GM18909 (cell line): Measurements from ENCODE around the gene HKDC1.

Source experiments
- ATAC-seq: cut with Tn5 transposase; IDR thresholded peaks from one replicate; pipeline ENCODE4 v1.9.1; 2021; ENCODE audit warnings: mild to moderate bottlenecking; ENCODE audit not compliant: unreplicated experiment, poor library complexity

HKDC1 gene

GRCh38 chr10:69215405-69216171 is 4.5 kb upstream of the HKDC1 start:
- no peak for ATAC-seq

DNA sequence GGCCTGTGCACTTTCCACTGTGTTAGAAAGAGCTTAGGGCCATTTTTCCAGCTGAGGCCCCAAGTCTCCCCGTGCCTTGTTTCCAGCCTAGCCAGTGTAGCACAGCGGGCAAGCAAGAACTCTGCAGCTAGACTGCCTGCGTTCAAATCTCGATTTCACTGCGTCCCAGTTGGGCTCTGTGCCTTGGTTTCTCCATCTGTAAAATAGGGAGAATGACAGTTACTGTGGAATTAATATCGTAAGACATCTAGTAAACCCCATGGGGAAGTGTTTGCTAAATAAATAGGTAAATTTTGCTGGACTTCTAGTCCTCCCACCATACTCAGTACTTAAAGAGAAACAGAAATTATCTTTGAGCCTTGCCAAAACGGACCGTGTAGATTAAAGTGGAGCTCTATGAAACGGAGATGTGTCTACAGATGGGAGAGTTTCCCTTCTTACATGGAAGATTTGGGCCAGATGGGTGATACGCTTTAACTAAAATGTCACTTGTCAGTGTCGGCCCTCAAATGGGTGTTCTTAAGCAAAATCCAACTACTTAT is 3.5 kb upstream of the HKDC1 start:
- no peak for ATAC-seq

GRCh38 chr10:69217119-69217754 is 2.9 kb upstream of the HKDC1 start:
- no peak for ATAC-seq

- ATAC-seq: no peak
Measured at GRCh38 chr10:69218831-69219230, 1.3 kb upstream of the HKDC1 start.

DNA sequence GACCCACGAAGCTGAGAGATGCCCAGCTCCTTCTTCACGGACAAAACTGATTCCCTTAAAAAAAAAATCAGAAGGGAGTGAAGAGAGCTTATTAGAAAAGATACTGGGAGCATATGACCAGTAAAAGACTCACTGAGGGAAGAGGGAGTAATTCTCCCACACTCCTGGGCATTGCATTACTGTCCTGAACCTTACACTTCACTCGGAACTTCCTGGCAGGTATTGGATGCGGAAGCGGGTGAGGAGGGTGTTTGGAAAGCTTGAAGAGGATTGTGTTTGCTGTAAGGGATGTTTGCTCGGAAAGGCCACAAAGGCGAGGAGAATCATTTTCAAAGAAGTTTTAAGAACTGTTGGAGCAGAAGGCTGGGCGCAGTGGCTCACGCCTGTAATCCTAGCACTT is 375 bp downstream of the HKDC1 start:
- no peak for ATAC-seq

DNA sequence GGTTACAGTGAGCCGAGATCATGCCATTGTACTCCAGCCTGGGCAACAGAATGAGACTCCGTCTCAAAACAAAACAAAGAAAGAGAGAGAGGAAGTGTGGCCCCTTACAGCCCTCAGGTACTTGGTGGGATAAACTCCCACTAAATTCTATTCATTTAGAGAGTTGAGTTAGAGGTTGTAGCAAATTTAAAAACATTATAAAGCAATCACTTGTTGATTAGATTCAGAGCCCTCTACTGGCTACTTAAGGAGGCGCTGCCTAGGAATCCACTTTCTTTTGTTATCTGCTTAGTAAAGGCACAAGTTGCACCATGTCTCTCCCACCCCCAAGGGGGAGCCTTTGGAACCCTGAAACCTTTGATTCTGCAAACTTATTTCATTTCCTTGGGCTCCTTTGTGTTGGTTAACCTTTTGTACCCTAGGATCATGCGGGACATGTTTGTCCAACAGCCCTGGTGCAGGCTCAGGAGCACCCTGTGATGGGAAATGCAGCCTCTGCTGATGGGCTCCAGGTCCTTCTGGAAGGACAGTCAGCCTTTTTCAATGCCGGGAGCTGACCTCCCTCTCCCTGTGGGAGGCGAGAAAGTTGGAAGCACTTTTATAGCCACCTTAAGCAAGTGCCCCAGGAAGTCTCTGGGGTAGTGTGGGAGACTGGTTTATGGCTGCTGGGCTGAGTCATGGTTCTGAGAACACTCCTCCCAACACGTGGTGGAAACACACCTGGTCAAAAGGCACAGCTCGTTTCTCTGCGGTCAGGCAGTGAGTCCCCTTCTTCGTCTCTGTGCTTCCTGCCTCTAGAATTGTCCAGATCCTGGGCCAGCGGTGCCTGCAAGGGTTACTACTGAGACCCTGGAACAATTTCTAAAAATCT is 2.3 kb downstream of the HKDC1 start:
- peak; percentile 96 for ATAC-seq

DNA sequence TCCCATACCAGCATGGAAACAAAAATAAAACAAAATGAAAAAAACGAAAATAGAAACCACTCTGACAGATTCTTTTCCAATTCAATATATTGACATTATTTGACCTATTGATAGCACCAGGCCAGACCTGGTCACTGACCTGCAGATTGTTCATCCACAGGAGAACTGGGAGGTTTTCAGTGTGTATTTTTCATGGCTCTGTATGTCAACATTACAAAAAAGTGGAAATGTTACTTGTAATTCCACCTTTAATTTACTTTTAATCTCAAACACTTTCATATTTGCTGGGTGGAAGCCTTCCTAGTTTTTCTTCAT is 2.9 kb downstream of the HKDC1 start:
- peak; percentile 8 for ATAC-seq

DNA sequence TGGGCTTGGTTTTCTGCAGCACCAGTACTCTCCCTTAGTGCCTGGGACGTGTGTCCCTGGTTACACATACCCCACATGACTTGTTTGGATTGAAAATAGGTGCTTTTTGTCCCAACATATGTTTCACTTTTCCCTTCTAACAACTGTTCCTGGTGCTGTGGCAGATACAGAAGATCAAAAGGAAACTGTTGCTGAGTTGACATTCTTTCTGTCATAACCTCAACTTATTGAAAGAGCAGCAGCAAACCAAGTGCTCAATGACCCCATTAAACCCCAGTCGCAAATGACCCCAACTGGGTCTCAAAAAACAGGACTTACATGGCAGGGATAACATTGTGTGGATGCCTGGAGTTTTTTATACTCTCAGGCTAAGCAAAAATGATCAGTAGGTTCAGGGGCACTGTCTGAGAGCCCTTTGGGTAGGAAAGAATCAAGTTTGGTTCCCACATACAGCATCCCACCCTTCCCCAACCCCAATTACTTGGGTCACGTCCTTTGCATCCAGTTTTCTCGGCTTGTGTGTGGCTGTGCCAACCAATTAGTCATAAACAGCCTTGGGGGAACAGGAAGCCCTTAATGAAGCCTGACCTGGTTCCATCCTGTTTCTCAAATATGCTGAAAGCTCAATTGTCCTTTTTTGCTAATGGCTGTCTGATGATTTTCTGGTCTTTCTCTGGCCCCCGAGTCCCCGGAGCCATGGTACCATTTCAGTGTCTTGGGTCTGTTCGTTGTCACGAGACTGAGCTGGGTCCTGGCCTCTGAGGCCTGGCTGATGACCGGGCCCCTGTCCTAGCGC is 4.9 kb downstream of the HKDC1 start:
- no peak for ATAC-seq

DNA sequence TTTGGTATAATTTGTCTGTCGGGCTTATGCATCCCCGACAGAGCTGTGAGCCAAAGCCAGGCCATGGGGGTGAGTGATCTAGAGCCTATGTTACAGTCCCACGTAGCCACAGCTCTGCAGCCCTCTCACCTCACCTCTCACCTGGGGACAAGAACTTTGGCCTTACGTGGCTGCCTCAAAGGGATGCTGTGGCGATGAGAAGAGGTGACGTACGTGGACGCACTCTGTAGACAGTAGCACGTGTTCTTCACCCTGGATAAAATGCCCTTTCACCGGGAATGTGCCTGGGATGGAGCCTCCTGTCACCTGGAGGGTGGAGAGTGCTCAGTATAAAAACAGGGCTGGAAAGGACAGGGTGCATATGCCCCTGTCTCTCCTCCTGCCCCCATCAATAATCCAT is 5.5 kb downstream of the HKDC1 start:
- no peak for ATAC-seq

GRCh38 chr10:69226919-69227450 is 6.9 kb downstream of the HKDC1 start:
- ATAC-seq: no peak

DNA sequence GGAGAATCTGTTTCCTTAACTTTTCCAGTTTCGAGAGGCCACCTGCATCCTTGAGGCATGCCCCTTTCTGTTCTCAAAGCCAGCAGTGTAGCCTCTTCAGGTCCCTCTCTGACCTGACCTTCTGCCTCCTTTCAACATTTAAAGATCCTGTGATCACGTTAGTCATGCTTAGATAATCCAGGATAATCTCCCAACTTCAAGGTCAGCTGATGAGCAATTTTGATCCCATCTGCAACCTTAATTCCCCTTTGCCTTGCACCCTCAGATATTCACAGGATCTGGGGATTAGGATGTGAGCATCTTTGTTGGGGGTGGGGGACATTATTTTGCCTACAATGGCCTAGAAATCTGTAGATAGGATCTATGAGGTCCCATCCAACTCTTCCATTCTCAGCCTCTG is 8.0 kb downstream of the HKDC1 start:
- no peak for ATAC-seq

- no peak for ATAC-seq
Measured at GRCh38 chr10:69229616-69229916, 9.4 kb downstream of the HKDC1 start.

GRCh38 chr10:69230128-69230527 is 10.0 kb downstream of the HKDC1 start:
- no peak for ATAC-seq

DNA sequence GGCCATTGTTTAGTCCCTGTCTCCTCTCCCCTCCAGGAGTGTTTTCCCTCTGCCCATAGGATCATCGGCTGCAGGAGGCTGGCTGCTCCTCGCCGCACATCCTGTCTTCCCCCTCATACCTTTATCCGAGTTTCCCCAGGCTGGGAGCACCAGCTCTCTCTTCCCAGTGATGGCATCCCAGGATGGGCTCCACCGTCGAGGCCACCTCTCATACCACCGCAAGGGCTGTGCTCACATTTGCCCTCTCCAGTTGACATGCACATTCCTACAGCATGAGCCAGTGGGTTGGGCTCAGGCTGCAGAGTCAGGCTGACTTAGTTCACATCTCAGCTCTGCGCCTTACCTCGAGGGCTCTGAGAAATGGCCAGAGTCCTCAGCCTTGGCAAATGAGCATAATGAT is 12.1 kb downstream of the HKDC1 start:
- ATAC-seq: no peak

DNA sequence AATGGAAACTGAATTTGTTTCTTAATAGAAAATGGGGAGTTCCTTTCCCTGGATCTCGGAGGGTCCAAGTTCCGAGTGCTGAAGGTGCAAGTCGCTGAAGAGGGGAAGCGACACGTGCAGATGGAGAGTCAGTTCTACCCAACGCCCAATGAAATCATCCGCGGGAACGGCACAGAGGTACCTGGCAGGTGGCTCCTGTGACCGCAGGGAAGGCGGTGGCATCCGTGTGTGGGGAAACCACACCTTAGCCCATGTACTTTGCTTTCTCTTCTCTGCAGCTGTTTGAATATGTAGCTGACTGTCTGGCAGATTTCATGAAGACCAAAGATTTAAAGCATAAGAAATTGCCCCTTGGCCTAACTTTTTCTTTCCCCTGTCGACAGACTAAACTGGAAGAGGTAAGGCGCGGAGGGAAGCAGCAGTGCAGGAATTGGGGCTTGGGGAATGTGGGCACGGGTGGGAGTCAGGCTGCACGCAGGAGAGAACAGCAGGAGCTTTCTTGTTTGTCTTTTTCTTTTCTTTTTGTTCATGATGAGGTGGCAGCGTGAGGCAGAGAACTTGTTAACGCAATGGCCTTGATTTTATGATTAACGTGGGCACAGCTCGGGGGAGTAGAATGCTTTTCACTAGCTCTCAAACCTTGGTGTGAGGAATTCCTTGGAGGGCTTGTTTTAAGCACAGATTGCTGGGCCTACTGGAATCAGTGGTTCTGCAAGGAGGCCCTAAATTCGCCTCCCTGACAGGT is 12.8 kb downstream of the HKDC1 start:
- no peak for ATAC-seq

DNA sequence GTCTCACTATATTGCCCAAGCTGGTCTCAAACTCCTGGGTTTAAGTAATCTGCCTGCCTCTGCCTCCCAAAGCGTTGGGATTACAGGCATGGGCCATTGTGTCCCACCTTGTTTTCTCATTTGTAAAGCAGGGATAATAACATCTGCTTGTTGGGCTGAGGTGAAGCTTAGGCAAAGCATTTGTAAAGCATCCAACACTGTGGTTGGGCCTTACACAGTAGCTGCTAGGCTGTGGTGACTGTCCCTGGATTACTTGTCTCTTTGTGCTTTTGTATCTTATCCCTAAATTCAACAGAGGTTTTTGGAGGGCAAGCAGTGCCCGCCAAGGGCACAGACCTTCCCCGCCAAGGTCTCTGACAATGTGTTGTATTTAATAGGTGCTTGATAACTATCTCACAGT is 14.3 kb downstream of the HKDC1 start:
- ATAC-seq: no peak

- peak; percentile 86 for ATAC-seq
Measured at GRCh38 chr10:69237528-69238159, 17.5 kb downstream of the HKDC1 start.

DNA sequence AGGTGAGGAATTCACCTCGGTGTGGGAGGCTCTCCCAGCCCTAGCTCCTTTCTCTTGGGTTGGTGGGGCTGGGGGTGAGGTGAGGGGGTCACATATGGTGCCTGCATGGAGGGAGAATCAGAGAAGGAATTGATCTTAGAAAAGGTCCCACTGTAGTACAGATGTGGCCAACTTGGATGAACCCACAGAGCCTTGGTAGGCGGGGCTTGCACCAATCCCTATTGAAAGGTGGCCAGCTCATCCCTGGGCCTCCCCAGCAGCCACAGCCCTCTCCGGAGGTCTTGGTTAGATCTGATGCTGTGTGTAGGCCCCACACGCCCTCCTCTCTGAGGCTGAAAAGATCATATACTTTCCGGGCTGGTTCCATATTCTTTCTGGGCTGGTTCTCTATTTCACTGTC is 19.0 kb downstream of the HKDC1 start:
- no peak for ATAC-seq

GRCh38 chr10:69239816-69240434 is 19.8 kb downstream of the HKDC1 start:
- no peak for ATAC-seq
